ENCODE data around the gene HSDL2.
"Not testable (repeated sequence)": the region's sequence is repeated elsewhere in the genome, so short reads cannot be mapped to it uniquely, and the experiment has no call there.

The HSDL2 gene

GRCh38 chr9:112366591-112366990 lies 13.3 kb upstream of the HSDL2 start:
- no peak for DNase-seq (ENCODE audit: low spot score)

GRCh38 chr9:112367465-112367864 lies 12.4 kb upstream of the HSDL2 start:
- no peak for DNase-seq (ENCODE audit: low spot score)

- DNase-seq (ENCODE audit: low spot score) = no peak
Observed at GRCh38 chr9:112369817-112370216, 10.1 kb upstream of the HSDL2 start.

GRCh38 chr9:112371060-112371459 lies 8.8 kb upstream of the HSDL2 start:
- no peak for DNase-seq (ENCODE audit: low spot score)

GRCh38 chr9:112373666-112374065 lies 6.2 kb upstream of the HSDL2 start:
- DNase-seq (ENCODE audit: low spot score) = not testable (repeated sequence)

- DNase-seq (ENCODE audit: low spot score) = not testable (repeated sequence)
Observed at GRCh38 chr9:112374232-112374631, 5.7 kb upstream of the HSDL2 start.

- DNase-seq (ENCODE audit: low spot score) = no peak
Observed at GRCh38 chr9:112375361-112375760, 4.5 kb upstream of the HSDL2 start.

GRCh38 chr9:112377087-112377486 lies 2.8 kb upstream of the HSDL2 start:
- DNase-seq (ENCODE audit: low spot score) = no peak

GRCh38 chr9:112377684-112378327 lies 2.1 kb upstream of the HSDL2 start:
- no peak for DNase-seq (ENCODE audit: low spot score)

GRCh38 chr9:112378328-112379176 lies 1.4 kb upstream of the HSDL2 start:
- no peak for DNase-seq (ENCODE audit: low spot score)

- DNase-seq (ENCODE audit: low spot score) = peak; percentile 97
Observed at GRCh38 chr9:112379177-112380101, 469 bp upstream of the HSDL2 start.

GRCh38 chr9:112380825-112381221 lies 915 bp downstream of the HSDL2 start:
- DNase-seq (ENCODE audit: low spot score) = peak; percentile 50

- no peak for DNase-seq (ENCODE audit: low spot score)
Observed at GRCh38 chr9:112382066-112382465, 2.2 kb downstream of the HSDL2 start.

- no peak for DNase-seq (ENCODE audit: low spot score)
Observed at GRCh38 chr9:112382501-112383364, 2.8 kb downstream of the HSDL2 start.

- DNase-seq (ENCODE audit: low spot score) = no peak
Observed at GRCh38 chr9:112384219-112384618, 4.3 kb downstream of the HSDL2 start.

- no peak for DNase-seq (ENCODE audit: low spot score)
Observed at GRCh38 chr9:112384690-112385089, 4.8 kb downstream of the HSDL2 start.

GRCh38 chr9:112387115-112387514 lies 7.2 kb downstream of the HSDL2 start:
- DNase-seq (ENCODE audit: low spot score) = no peak

- not testable (repeated sequence) for DNase-seq (ENCODE audit: low spot score)
Observed at GRCh38 chr9:112389897-112390296, 10.0 kb downstream of the HSDL2 start.

- DNase-seq (ENCODE audit: low spot score) = not testable (repeated sequence)
Observed at GRCh38 chr9:112391936-112392560, 12.1 kb downstream of the HSDL2 start.

GRCh38 chr9:112393146-112393545 lies 13.2 kb downstream of the HSDL2 start:
- DNase-seq (ENCODE audit: low spot score) = not testable (repeated sequence)

- DNase-seq (ENCODE audit: low spot score) = no peak
Observed at GRCh38 chr9:112396416-112396815, 16.5 kb downstream of the HSDL2 start.
